GM12878 (cell line): Measurements from ENCODE around the gene TK2. TPM values are rescaled to one million over a fixed set of nuclear protein-coding genes. Genes with fewer than 3 reads are reported as not detected.

Experiments used
- ATAC-seq: fragments of 200-7000 bp; cut with Tn5 transposase; 3 replicates; pipeline ENCODE4 v1.9.1; 2020; ENCODE audit warnings: mild to moderate bottlenecking, moderate library complexity
- BruUV-seq: library from RNA; stranded (reverse); fragments of 400-500 nt; replicated peaks from 2 replicates; lab custom pipeline; 2021; lab: Mats Ljungman, UMichigan
- CTCF ChIA-PET: fragments of 300-600 bp; sonication (Branson Sonifier 250); formaldehyde crosslinking; extraction: SDS; loops from one replicate; lab custom pipeline; 2021; ENCODE audit warnings: inconsistent platforms; lab: Yijun Ruan, JAX
- POLR2A ChIA-PET: fragments of 350-600 bp; formaldehyde crosslinking; extraction: SDS; loops from one replicate; lab custom pipeline; 2021; ENCODE audit warnings: inconsistent platforms; lab: Charles Lee
- RAD21 ChIA-PET: fragments of 300-600 bp; sonication (Branson Sonifier 250); formaldehyde crosslinking; loops from one replicate; lab custom pipeline; 2023; ENCODE audit warnings: antibody characterized with exemption; ENCODE audit not compliant: unreplicated experiment; lab: Charles Lee
- SMC1A ChIA-PET: fragments of 300-600 bp; sonication (Branson Sonifier 250); formaldehyde crosslinking; loops from one replicate; lab custom pipeline; 2023; ENCODE audit not compliant: unreplicated experiment, uncharacterized antibody; lab: Charles Lee
- DNase-seq: peaks from one replicate; pipeline ENCODE4 v3.0.0-alpha.2; 2011; ENCODE audit warnings: low read depth, low spot score
- FAIRE-seq: peaks from 3 replicates; lab custom pipeline; 2011; peaks lifted over from hg19 to GRCh38; lab: Jason Lieb, UNC
- H2AFZ ChIP-seq: 2 replicates; pipeline ENCODE4 v1.6.0; 2011; ENCODE audit warnings: low read depth, low read length, control low read depth; ENCODE audit not compliant: control insufficient read depth
- H3K27ac ChIP-seq: 2 replicates; pipeline ENCODE4 v1.5.1; 2011; ENCODE audit warnings: control low read depth; ENCODE audit not compliant: control insufficient read depth, insufficient read depth
- H3K27me3 ChIP-seq, 2 experiments: replicated peaks in 1 of 2; 2 replicates each; pipeline versions ENCODE4 v1.6.0 to v1.6.1; 2011; ENCODE audit warnings: low read length in 1 of 2; ENCODE audit not compliant: control insufficient read depth in 2 of 2, insufficient read depth in 2 of 2
- H3K36me3 ChIP-seq, 2 experiments: 2 replicates each; pipeline ENCODE4 v1.5.1; 2011; ENCODE audit warnings: low read length in 1 of 2; ENCODE audit not compliant: control insufficient read depth in 2 of 2, insufficient read depth in 2 of 2
- H3K4me1 ChIP-seq: 2 replicates; pipeline ENCODE4 v1.6.1; 2011; ENCODE audit warnings: mild to moderate bottlenecking, low read length, moderate library complexity, mixed read lengths; ENCODE audit not compliant: control insufficient read depth, insufficient read depth
- H3K4me2 ChIP-seq: 2 replicates; pipeline ENCODE4 v1.6.0; 2011; ENCODE audit warnings: control low read depth; ENCODE audit not compliant: control insufficient read depth, insufficient read depth
- H3K4me3 ChIP-seq: fragments of 200-600 bp; sonication (generic); 2 replicates; pipeline ENCODE4 v1.5.1; 2016
- H3K79me2 ChIP-seq: 2 replicates; pipeline ENCODE4 v1.6.0; 2011; ENCODE audit warnings: low read length; ENCODE audit not compliant: control insufficient read depth, insufficient read depth
- H3K9ac ChIP-seq: 2 replicates; pipeline ENCODE4 v1.8.0; 2011; ENCODE audit warnings: low read length, control low read depth, mixed read lengths; ENCODE audit not compliant: control insufficient read depth, insufficient read depth
- H3K9me3 ChIP-seq: replicated peaks from 3 replicates; pipeline ENCODE4 v1.5.1; 2011; ENCODE audit warnings: mild to moderate bottlenecking, low read length; ENCODE audit not compliant: control insufficient read depth, insufficient read depth
- H4K20me1 ChIP-seq: 2 replicates; pipeline ENCODE4 v1.6.0; 2011; ENCODE audit not compliant: control insufficient read depth, insufficient read depth
- BMI1 ChIP-seq: fragments of 450-650 bp; IDR thresholded peaks from 2 replicates; pipeline ENCODE4 v1.6.1; 2016; ENCODE audit warnings: mild to moderate bottlenecking, moderate library complexity, borderline replicate concordance
- CBFB ChIP-seq: IDR thresholded peaks from 2 replicates; pipeline ENCODE4 v1.6.1; 2016; ENCODE audit warnings: antibody characterized with exemption, low read depth
- CREB1 ChIP-seq: IDR thresholded peaks from 2 replicates; pipeline ENCODE4 v1.6.1; 2012; ENCODE audit warnings: low read depth, mild to moderate bottlenecking, inconsistent platforms
- HDAC2 ChIP-seq: fragments of 200-600 bp; sonication (generic); IDR thresholded peaks from 2 replicates; pipeline ENCODE4 v1.6.1; 2017
- HDAC6 ChIP-seq: fragments of 200-600 bp; sonication (generic); IDR thresholded peaks from one replicate; pipeline ENCODE4 v1.8.0; 2017; ENCODE audit warnings: antibody characterized with exemption; ENCODE audit not compliant: unreplicated experiment
- MAX ChIP-seq: IDR thresholded peaks from 2 replicates; pipeline ENCODE4 v1.6.1; 2012; ENCODE audit warnings: low read depth, low read length, improper control_type of control experiment
- NFYB ChIP-seq: IDR thresholded peaks from 2 replicates; pipeline ENCODE4 v1.6.1; 2011; ENCODE audit warnings: low read depth, mild to moderate bottlenecking, low read length, improper control_type of control experiment, moderate library complexity; ENCODE audit not compliant: insufficient read depth
- RAD51 ChIP-seq: fragments of 450-650 bp; IDR thresholded peaks from 2 replicates; pipeline ENCODE4 v1.6.1; 2016; ENCODE audit warnings: moderate library complexity, mild to moderate bottlenecking, inconsistent platforms
- RUNX3 ChIP-seq: IDR thresholded peaks from 2 replicates; pipeline ENCODE4 v1.6.1; 2012; ENCODE audit warnings: low read length, inconsistent platforms
- SRF ChIP-seq, 2 experiments: IDR thresholded peaks; 2 replicates each; pipeline ENCODE4 v1.6.1; 2011; ENCODE audit warnings: low read depth in 2 of 2, low read length in 2 of 2, mild to moderate bottlenecking in 1 of 2, moderate library complexity in 1 of 2
- TBL1XR1 ChIP-seq: IDR thresholded peaks from 2 replicates; pipeline ENCODE4 v1.6.1; 2012; ENCODE audit warnings: low read depth, low read length, improper control_type of control experiment
- ZNF687 ChIP-seq: fragments of 450-650 bp; IDR thresholded peaks from 2 replicates; pipeline ENCODE4 v1.6.1; 2017; ENCODE audit warnings: mild to moderate bottlenecking, moderate library complexity
- WGBS: methylation state at CpG from one replicate; pipeline ENCODE4 v1.1.6; 2016; ENCODE audit warnings: low lambda C conversion rate; ENCODE audit not compliant: insufficient replicate concordance, insufficient coverage; ENCODE audit errors: missing lambda C conversion rate; 5-methylcytosine and 5-hydroxymethylcytosine counted together
- in situ Hi-C: fragments of 300-500 bp; cut with MboI; formaldehyde crosslinking; loops from 9 replicates; pipeline ENCODE4 v1.14.3; 2018; ENCODE audit warnings: mixed read lengths
- intact Hi-C: fragments of 100-400 bp; cut with micrococcal nuclease; formaldehyde crosslinking; loops from one replicate; pipeline ENCODE4 v1.14.2; 2022; ENCODE audit not compliant: unreplicated experiment
- polyA plus RNA-seq, 11 experiments: library from polyadenylated mRNA; depleted of rRNA in 4 of 11; unstranded in 6 of 11; stranded (reverse) in 5 of 11; fragments of >200 nt; fragmentation: Nextera tagmentation in 4 of 11; fragmentation: Illumina TruSeq in 1 of 11; extraction: Ambion mirVana in 4 of 11; extraction: Trizol in 1 of 11; gene quantifications; 1 replicate in 1 of 11; 2 replicates in 10 of 11; pipeline versions ENCODE4 v1.2.1 to v1.2.3, GENCODE V29; 2011 to 2016; ENCODE audit warnings: inconsistent platforms in 2 of 11, missing spikeins in 2 of 11, low read depth in 1 of 11
- total RNA-seq, 4 experiments: library from RNA; depleted of rRNA in 3 of 4; stranded (reverse); fragments of >200 nt in 3 of 4; fragmentation: Illumina TruSeq in 1 of 4; extraction: Trizol in 1 of 4; gene quantifications; 2 replicates each; pipeline versions ENCODE4 v1.2.1 to v1.2.3, GENCODE V29; 2013 to 2021

TK2 gene
- total and polyA plus RNA-seq, 10 of the 15 experiments (the other 5 are each of a cell fraction or from before 2014, with no cell fraction given): 1.3 to 12.4 (median 3.0) TPM

- POLR2A ChIA-PET: interaction anchor here (1.2 to 3.8 kb wide), 3 partner anchors 9 to 44 kb away, joined by 3 to 24 read pairs (median 4); partner anchors contain the start of genes CKLF and TK2
Observed at GRCh38 chr16:66561381-66562080, 11.6 kb upstream of the TK2 start.

GRCh38 chr16:66560107-66560506 lies 10.2 kb upstream of the TK2 start:
- ChIA-PET CTCF (interaction anchor here (0.7 to 1.1 kb wide), 5 partner anchors 11 to 84 kb away, joined by 3 to 5 read pairs (median 4); no protein-coding TSS in a partner anchor), SMC1A (interaction anchor here (0.6 to 2.0 kb wide), 10 partner anchors 9 to 85 kb away, joined by 3 to 7 read pairs (median 3); partner anchors contain the start of gene CKLF), POLR2A (interaction anchor here (0.9 kb wide), 1 partner anchor 44 kb away, joined by 3 read pairs; no protein-coding TSS in a partner anchor), RAD21 (interaction anchor here (0.8 to 1.2 kb wide), 7 partner anchors 8 to 80 kb away, joined by 3 to 4 read pairs (median 3); partner anchors contain the start of genes CKLF and CMTM3)
- H3K4me3 ChIP-seq: no peak overlapping the region
- no peaks in the 10 kb centered on the region for H3K9me3 ChIP-seq
- DNase-seq (no peak), ATAC-seq (peak; percentile 20; the same call in 2 of the 3 replicates), FAIRE-seq (no peak)
- no peaks in the 10 kb centered on the region for H3K27me3 ChIP-seq
- 0% methylated on average over 1 of the region's 1 CpG for WGBS
- no peak overlapping the region for H3K27ac ChIP-seq
- BruUV-seq: no TSS peak
- intact Hi-C loops (loop anchor here (2.0 kb wide), 1 partner anchor 47 kb away; no protein-coding TSS in a partner anchor), in situ Hi-C loops (no loop called here)
- H3K4me1 ChIP-seq: no peaks in the 10 kb centered on the region
- H2AFZ ChIP-seq: no peak overlapping the region
- H3K79me2 ChIP-seq: no peaks in the 10 kb centered on the region
- no peak overlapping the region for H3K9ac ChIP-seq
- no peak overlapping the region for H3K4me2 ChIP-seq
- H3K36me3 ChIP-seq: peaks cover 0 to 2% of the 10 kb centered on the region in 2 experiments; a peak in 1 of 4 replicates
- H4K20me1 ChIP-seq: no peaks in the 10 kb centered on the region; the same call in 1 of the 2 replicates
- TF ChIP-seq ZNF687 (no peak), NFYB (no peak), BMI1 (no peak), HDAC6 (no peak), TBL1XR1 (no peak), CBFB (no peak), SRF (IDR thresholded peaks at IDR 0.05; ENCODE audit: low read depth in 2 of 2, low read length in 2 of 2) (no peak), MAX (no peak), HDAC2 (no peak)

More at GRCh38 chr16:66561381-66562080, 11.6 kb upstream of the TK2 start:
- Histone ChIP-seq H3K9me3 (no peaks in the 10 kb centered on the region), H3K79me2 (no peaks in the 10 kb centered on the region), H3K9ac (no peak overlapping the region), H3K27ac (no peak overlapping the region), H3K36me3 (peaks cover 2 to 4% of the 10 kb centered on the region in 2 experiments; a peak in 2 of 4 replicates), H4K20me1 (no peaks in the 10 kb centered on the region), H3K4me1 (no peaks in the 10 kb centered on the region), H3K27me3 (no peaks in the 10 kb centered on the region), H2AFZ (no peak overlapping the region), H3K4me3 (no peak overlapping the region), H3K4me2 (no peak overlapping the region)
- no TSS peak for BruUV-seq
- ATAC-seq (peak; percentile 37), DNase-seq (no peak), FAIRE-seq (no peak)
- RAD21 ChIA-PET: interaction anchor here (0.9 to 3.5 kb wide), 12 partner anchors 10 to 70 kb away, joined by 3 to 27 read pairs (median 4); partner anchors contain the start of gene CKLF
- 29% methylated on average over 3 of the region's 3 CpGs for WGBS
- SMC1A ChIA-PET: interaction anchor here (1.0 to 3.9 kb wide), 13 partner anchors 8 to 177 kb away, joined by 3 to 25 read pairs (median 8); partner anchors contain the start of gene CKLF
- TF ChIP-seq RAD51 (no peak), RUNX3 (peak; percentile 43; the same call in 1 of the 2 replicates), CREB1 (0 out of 2 replicates have a peak, but pooled peaks have one; percentile 11)
- CTCF ChIA-PET: interaction anchor here (0.6 to 4.6 kb wide), 18 partner anchors 9 to 307 kb away, joined by 3 to 47 read pairs (median 5); partner anchors contain the start of genes CKLF and TK2
- in situ Hi-C loops: no loop called here
- intact Hi-C loops: loop anchor here (2.0 kb wide), 1 partner anchor 45 kb away; no protein-coding TSS in a partner anchor
